SHP77 (cell line): ENCODE data around the gene MYH9.
A peak's percentile ranks its signal among the peaks of the same experiment; 100 is the strongest.

Experiments used
- DNase-seq, 2 experiments: peaks; one replicate each; lab custom pipeline; 2025; lab: John Stamatoyannopoulos, UW

MYH9 gene

DNA sequence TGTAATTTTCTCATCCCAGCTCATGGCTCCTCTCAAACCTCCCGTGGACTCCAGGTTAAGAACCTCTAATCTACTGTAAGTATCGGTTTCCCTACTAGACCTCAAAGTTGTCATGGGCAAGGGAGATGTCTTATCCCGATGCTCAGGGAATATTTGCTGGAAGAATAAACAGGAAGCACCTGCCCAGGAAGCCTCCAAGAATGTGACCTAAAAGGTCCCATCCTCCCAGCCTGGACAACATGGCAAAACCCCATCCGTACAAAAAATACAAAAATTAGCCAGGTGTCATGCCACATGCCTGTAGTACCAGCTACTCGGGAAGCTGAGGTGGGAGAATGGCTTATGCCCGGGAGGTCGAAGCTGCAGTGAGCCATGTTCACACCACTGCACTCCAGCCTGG is 72.4 kb downstream of the MYH9 start:
- DNase-seq = no peak

DNA sequence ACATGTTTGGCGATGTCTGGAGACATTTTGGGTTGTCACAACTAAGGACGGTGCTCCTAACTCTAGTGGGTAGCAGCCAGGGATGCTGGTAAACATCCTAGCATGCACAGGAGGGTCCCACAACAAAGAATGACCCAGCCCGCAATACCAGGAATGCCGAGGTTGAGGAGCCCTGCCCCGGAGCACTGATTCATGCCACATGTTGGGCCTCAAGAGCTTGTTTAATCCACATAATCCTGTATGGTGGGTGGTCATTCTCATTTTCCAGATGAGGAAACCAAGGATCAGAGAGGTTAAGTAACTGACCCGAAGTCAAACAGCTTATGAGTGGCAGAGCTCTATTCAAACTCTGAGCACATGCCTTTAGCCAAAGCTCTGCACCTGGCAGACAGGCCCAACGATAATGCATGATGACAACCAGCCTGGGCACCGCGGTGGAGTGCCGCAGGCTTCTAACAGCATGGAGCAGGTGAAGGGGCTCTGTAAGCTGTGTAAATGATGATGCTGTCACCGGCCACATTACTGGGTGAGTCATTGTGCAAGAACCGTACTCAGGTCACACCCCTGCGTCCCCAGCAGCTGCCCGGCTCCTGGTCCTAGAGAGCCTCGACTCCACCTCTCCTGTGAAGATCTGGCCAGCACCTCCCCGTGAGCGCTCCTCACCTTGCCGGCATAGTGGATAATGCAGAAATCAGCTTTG is 76.2 kb downstream of the MYH9 start:
- peak; percentile 87 to 89 for DNase-seq

DNA sequence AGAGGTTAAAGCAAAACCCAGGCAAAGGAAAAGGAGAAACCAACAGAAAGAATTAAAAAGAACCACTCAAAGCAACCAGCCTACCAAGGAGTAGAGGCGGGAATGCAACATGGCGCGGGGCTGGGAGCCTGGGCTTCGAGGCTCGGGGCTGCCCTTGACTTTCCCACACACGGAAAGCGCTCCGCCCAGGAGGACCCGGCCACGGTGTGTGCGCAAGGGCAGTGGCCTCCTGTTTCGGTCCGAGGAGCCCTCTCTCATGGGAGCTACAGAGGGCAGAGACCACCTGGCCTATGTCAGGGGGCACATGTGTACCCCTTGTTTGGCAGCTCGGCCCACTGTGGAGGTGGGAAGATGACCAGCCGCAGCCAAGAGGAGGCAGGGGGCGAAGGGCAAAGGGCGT is 78.9 kb downstream of the MYH9 start:
- DNase-seq = no peak

DNA sequence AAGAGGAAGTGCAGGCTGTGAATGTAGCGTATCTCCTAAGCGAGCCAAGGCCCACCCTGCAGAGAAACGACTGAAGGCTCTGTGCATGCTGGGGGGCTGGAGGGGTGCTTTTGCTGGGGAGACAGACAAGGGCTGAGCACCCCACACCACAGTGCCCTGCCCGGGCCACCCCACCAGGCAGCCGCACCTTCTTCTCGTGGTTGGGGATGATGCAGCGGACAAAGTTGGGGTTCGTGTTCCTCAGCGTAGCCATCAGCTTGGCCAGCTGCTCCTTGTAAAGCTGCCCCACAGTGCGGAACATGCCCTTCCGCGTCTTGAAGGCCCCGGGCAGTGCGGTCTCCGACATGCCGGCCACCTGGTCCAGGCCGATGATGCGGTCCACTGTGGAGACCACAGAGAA is 81.5 kb downstream of the MYH9 start:
- DNase-seq = no peak

DNA sequence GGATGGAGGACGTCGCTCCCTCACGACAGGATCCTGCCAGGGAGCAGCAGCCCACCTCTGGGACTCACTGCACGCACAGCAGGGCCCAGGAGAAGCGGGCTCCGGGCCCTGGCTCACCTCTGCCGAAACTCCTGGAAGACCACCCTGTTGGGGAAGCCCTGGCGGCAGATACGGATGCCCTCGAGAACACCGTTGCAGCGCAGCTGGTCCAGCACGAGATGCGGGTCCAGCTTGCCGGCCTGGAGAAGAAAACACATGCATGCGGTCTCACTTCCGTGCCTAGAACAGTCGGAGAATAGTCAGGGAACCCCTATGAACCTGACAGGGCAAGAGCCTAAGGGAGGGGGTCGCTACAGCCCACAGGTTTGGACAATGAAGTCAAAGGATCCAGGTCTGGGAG is 82.0 kb downstream of the MYH9 start:
- DNase-seq = no peak

DNA sequence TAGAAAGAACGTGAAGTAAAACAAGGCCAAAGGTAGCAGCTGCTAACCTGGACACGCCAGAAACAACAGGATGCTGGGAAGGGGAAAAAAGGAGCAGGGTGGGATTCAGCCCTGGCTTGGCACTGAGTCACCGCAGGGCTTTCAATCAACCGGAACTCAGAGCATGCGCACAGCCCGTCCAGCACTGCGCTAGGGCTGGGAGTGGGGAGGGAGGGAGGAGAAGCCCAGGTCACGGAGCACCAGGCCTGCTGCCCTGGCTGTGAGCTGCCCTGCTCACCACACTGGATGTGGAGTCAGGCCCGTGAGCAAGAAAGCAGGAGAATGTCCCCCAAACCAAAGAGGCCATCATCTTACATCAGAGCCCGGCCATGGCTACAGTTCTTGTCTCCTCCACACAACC is 83.3 kb downstream of the MYH9 start:
- DNase-seq = no peak

DNA sequence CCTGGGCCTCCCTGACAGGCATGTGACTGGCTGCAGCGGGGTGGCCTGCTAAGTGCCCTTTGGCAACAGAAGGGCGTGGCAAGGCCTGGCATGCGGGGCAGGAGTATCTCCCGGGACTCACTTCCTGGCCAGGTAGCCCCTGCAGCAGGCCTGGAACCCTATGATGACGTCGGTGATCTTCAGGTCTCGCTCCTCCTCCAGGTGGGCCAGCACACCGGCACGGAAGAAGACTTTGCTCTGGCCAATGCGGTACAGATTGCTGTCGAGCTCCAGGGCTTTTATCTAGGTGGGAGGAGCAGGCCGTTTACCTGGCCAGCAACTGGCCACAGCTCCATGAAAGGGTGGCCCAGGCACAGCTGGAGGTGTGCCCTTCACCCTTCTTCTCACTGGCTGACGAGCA is 83.9 kb downstream of the MYH9 start:
- DNase-seq = no peak

DNA sequence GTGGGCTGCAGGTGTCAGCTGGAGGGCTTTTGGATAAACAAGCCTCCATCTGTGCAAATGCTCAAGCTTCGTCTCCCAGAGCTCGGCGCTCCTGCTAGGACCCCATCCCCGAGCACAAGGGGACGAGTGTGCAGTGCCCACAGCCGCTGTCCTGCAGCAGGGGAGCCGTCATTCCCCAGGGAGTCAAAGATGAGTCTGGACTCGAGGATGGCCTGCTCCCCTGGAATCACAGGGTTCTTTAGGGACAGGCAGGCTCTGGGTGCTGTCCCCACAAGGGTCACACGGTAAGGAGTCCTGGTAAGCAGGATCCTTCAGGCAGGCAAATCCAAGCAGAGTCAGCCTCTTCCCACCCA is 84.7 kb downstream of the MYH9 start:
- no peak for DNase-seq

DNA sequence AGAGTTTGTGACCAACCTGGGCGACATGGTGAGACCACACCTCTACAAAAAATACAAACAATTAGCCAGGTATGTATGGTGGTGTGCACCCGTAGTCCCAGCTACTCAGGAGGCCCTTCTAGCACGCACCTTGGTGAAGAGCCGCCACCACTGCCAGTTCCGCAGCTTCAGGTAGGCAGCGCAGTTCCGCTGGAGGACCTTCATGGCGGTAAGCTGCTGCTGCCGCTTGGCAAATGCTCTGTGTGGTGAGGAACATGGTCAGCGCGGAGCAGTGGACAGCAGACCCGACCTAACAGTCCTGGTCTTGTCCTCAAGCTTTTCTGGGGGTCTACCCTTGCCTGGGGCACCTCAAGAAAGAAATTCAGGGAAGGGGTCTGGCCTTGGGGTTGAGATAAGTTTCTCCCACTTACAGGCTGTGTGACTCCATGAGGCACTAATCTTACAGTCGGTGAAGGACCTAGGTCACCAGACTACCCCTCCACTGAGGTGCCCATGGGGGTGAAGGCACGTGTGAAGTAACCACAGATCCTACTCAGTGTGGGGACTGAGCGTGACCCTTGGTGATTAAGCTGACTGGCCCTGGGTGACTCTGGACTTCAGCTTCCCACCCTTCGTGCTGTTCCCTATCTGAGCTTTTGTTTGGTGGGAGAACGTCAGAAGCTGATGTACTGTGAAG is 85.2 kb downstream of the MYH9 start:
- DNase-seq = no peak

DNA sequence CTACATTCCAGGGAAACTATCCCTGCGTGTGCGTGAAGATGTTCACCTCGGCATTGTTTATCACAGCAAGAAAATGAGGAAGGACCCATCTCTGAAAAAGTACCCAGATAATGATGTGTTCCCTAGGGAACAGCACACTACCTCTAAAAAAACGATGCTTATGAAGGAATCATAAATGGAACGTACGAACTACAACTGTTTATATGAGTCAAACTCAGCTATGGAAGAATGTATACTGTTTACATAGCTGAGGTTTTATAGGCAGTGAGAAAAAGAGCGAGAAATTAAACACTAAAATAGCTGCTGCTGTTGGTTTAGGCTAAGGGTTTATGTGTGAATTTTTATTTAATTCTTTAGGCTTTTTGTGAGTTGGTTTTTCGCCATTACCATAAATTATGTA is 85.9 kb downstream of the MYH9 start:
- DNase-seq = no peak

DNA sequence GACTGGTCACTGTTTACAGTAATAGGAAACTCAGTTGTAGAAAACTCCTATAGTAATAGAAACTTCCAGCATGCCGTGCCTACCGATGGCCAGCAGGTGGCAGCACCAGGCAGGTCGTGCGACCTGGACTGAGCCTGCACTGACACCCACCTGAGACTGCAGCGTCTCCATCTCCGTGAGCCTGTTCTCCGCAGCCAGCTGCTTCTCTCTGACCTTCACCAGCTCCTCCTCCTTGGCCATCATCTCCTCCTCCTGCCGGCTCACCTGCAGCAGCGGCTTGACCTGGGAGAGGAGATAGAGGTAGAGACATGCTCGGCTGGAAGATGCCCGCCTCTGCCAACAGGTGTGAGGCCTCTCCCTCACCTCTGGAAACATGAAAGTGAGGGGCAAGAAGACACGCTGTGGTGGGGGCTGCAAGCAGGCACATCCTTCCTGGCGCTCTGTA is 86.4 kb downstream of the MYH9 start:
- DNase-seq = peak; percentile 52 to 54

DNA sequence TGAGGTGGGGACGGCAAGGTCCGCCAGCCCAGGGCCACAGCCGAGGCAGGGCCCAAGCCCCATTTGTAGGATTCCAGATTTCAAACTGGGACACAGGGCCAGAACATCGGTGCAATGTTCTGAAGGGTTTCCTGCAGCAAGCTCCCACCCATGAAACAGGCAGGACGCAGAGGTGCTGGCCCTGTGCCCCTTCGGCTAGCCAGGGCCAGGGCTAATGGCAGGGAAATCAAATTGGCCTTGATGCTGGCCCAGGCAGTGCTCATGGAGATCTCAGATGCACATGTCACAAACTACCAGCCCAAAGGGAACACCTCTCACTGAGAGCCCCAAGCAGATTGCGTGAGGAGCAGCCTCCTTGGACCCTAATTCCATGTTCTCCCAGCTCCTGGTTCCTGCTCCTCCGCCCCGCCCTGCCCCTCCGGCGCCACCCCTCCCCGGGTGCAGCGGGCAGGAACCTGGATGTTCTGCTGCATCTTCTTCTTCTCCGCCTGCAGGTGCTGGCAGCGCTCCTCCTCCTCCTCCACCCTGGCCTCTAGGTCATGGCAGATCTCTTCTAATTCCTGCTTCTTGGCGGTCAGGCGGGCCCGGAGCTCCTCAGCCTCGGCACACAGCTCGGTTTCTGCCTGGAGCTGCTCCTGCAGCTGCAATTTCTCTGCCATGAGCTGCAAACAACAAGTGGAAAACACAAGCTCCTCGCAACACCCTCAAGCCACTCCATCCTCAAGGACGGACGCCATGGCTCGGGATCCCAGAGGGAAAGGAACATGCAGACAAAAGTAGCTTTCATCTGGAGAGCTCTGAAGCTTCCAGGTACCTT is 87.2 kb downstream of the MYH9 start:
- DNase-seq = no peak

DNA sequence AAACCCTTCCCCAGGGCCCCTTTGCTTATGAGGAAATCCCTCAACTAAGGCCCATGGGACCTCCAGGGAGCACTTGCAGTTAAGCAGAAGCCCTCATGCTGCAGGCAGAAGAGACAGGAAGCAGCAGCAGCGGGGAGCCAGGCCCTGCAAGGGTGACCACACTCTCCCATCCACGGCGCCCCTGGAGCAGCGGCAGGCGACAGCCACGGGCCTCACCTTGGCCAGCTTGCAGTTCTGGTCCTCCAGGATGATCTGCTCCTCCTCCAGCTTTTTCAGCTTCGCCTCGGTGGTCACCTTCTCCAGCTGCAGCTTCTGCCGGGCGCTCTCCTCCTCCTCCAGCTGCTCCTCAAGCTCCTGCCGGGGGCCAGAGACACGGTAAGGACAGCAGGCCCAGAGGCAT is 87.9 kb downstream of the MYH9 start:
- no peak for DNase-seq

DNA sequence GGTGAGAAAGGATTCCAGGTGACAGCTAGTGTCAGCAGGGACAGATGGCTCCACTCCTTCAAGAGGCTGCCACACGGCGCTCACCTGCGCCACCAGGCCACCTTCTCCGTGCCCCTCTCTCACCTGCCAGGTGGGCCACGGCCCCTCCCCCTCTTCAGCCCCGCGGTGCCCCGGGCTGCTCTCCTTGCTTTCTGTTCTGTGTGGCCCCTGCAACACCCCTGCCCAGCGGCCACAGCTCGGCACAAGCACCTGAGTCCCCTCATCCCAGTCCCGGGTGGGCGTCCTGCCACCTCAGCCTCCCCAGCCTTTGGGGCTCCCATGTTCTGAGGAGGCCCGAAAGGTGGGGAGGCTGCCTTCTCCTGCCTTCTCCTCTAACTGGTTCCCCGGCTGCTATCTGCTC is 88.5 kb downstream of the MYH9 start:
- DNase-seq = no peak

DNA sequence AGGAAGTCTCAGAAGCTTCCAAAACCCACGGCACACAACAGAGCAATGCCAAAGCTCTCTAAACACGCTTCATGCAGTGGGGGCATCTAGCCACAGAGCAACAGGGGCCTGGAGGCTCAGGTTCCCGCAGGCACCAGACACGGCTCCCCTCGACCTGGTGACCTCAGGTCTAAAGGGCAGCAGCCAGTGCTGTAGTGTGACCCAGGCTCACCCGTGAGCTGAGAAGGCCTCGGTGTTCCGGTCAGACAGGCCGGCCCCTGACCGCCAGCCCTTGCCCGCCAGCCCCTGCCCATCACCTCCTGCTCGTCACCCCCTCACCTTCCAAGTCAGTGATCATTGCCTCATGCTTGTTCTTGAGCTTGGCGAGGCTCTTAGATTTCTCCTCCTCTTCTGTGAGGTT is 89.2 kb downstream of the MYH9 start:
- no peak for DNase-seq

DNA sequence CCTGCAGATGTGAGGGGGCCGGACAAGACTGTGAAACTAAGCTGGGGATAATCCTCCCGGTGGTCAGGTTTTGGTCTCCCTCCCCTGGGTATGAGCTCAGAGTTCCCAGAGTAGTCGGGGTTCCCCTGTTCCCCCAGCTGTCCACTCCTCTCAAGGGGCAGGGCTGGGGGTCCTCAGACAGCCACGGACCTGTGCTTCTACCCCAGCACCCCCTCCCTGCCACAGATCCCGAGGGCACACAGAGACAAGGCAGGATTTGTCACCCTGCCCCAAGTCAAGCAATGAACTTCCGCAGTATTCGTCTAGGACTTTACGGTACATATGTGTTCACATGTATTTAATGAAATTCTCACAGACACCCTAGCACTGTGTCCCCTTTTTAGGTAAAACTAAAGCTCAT is 89.6 kb downstream of the MYH9 start:
- DNase-seq = no peak

DNA sequence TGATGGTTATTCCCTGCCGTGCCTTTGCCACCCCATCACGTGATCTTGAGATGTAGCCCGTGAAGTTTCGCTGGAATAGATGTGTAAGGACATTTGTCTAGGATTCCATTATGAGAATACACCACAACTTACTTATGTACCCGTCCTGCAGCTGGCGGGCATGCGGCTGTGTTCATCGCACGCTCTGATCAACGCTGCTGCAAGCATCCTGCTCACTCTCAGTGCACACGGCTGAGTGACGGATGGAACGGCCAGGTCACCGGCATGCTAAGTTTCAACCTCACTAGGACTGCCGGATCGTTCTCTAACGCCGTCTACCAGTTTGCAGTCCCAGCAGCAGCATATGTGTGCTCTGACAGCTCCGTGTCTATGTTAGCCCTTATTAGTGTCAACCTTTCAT is 90.2 kb downstream of the MYH9 start:
- DNase-seq = no peak

DNA sequence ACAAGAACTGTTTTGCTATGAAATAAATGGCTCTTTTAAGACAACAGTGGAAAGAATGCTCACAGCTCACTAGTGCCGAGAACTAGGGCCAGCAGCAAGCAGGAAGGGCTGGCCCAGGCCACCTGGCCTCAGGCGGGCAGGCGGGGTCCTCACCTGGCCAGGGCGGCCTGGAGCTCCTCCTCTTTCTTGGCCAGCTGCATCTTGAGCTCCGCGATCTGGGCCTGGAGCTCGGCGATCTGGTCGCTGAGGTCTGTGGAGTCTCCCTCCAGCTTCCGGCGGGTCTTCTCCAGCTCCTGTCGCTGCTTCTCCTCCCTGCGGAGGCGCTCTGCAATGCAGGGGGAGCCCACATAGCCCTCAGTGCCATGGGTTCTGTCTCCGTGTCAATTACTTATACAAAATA is 91.1 kb downstream of the MYH9 start:
- DNase-seq = no peak

DNA sequence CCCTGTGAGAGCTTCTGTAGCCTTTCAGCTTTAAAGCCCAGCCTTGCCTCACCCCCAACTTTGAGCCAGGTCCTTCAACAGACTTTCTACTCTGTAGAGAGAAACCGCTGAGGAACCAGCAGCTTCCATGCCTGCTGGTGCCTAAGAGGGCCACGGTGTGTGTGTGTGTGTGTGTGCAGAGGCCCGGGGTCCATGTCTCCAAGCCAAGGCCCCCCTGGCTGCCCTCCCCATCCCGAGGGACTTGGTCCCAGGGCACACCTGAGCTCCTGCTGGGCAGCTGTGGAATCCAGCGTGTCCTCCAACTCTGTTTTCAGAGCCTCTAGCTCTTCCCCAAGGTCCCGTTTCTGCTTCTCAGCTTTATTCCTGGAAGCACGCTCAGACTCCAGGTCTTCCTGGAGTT is 92.5 kb downstream of the MYH9 start:
- no peak for DNase-seq

DNA sequence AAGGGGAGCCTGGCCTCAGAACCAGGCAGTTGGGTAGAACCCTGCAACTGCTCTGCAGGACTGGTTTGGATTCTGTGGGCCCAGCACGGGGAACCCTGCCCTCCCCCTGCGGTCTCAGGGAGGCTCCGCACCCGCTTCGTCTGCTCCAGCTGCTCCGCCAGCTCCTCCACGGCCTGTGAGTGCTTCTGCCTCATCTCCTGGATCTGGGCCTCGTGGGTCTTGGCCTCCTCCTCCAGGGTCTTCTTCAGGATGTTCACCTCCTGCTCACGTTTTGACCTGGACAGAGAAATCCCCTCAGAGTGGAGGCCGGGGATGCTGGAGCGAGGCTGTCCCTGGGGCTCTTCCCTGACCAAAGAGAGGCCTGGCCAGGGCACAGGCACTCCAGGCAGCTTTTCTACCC is 93.0 kb downstream of the MYH9 start:
- DNase-seq = no peak

DNA sequence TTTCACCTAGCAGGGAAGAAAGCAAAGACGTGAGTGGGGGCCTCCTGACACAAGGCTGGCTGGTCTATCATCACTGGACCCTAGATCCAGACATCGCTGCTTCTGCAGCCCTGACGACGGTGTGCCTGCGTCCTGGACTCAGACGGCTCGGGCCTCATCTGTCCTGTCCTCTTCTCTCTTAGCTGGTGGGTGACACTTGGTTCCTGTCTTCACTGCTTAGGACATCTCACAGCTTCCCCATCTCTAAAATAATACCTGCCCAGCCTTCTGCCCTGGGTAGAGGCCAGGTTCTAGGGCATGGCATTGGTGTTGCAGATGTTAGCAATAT is 93.5 kb downstream of the MYH9 start:
- no peak for DNase-seq

DNA sequence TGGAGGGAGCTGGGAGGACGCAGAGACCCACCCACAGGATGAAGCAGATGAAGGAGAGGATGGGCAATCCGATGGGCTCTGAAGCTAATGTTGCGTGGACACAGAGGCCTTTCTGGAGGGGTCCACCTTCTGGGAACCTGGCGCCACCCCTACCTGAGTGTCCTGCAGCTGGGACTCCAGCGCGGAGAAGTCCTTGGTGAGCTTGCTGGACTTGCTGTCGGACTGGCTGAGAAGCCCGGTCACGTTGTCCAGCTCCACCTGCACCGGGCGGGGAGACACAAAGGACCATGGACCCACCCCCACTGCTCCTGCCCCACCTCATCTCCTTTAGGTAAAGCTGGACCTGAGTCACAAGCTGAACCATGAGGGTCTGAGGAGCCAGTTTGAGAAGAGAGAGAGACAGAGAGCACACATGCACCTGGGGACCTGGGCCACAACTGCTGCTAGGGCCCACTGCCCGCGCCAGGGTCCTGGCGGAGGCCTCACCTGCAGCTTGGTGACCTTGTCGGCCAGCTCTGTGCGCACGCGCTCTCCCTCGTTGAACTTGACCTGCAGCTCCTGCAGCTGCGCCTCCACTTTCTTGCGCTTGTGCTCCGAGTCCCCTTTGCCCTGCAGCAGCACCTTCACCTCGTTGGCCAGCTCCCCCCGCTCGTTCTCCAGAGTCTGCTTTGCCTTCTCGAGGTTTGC is 94.0 kb downstream of the MYH9 start:
- DNase-seq = no peak
